IMR-90 (cell line): ENCODE measurements around the gene FAM200C. TPM values are rescaled to one million over a fixed set of nuclear protein-coding genes. Genes with fewer than 3 reads are reported as not detected.

Experiments used
- ATAC-seq: fragments of 200-7000 bp; cut with Tn5 transposase; 2 replicates; pipeline ENCODE4 v1.9.1; 2020; ENCODE audit warnings: low read depth, mild to moderate bottlenecking, moderate library complexity
- BruUV-seq: library from RNA; stranded (reverse); fragments of 400-500 nt; replicated peaks from 2 replicates; lab custom pipeline; 2021; lab: Mats Ljungman, UMichigan
- CTCF ChIA-PET: fragments of 300-600 bp; formaldehyde crosslinking; extraction: SDS; loops from one replicate; lab custom pipeline; 2021; ENCODE audit warnings: antibody characterized with exemption; lab: Yijun Ruan, JAX
- POLR2A ChIA-PET: fragments of 300-600 bp; sonication (Branson Sonifier 250); formaldehyde crosslinking; loops from one replicate; lab custom pipeline; 2022; ENCODE audit warnings: antibody characterized with exemption; ENCODE audit not compliant: unreplicated experiment; lab: Charles Lee
- DNase-seq: peaks from one replicate; pipeline ENCODE4 v3.0.0; 2013
- H2AFZ ChIP-seq: replicated peaks from 2 replicates; pipeline ENCODE3; 2013; ENCODE audit warnings: low read length, mild to moderate bottlenecking; ENCODE audit not compliant: poor library complexity
- H2AK5ac ChIP-seq: 2 replicates; pipeline ENCODE4 v1.6.1; 2013; ENCODE audit warnings: low read depth, low read length, inconsistent platforms
- H2AK9ac ChIP-seq: replicated peaks from 2 replicates; pipeline ENCODE3; 2013; ENCODE audit warnings: mild to moderate bottlenecking, low read depth, low read length, moderate library complexity; ENCODE audit not compliant: poor library complexity
- H2BK120ac ChIP-seq: 2 replicates; pipeline ENCODE4 v1.6.1; 2013; ENCODE audit warnings: low read depth, low read length, inconsistent platforms
- H2BK15ac ChIP-seq: 3 replicates; pipeline ENCODE4 v1.6.1; 2013; ENCODE audit warnings: low read depth, low read length, inconsistent platforms
- H2BK20ac ChIP-seq: 2 replicates; pipeline ENCODE4 v1.6.1; 2013; ENCODE audit warnings: low read depth, mild to moderate bottlenecking, inconsistent platforms, low read length, moderate library complexity
- H2BK5ac ChIP-seq: 2 replicates; pipeline ENCODE4 v1.6.1; 2013; ENCODE audit warnings: mild to moderate bottlenecking, low read depth, low read length, inconsistent platforms; ENCODE audit not compliant: poor library complexity, severe bottlenecking
- H3K14ac ChIP-seq: replicated peaks from 2 replicates; pipeline ENCODE4 v1.6.1; 2013; ENCODE audit warnings: low read depth, low read length, inconsistent platforms
- H3K18ac ChIP-seq: 2 replicates; pipeline ENCODE4 v1.6.1; 2013; ENCODE audit warnings: low read depth, low read length, control low read depth
- H3K23ac ChIP-seq: 2 replicates; pipeline ENCODE4 v1.6.1; 2013; ENCODE audit warnings: low read depth, low read length, inconsistent platforms
- H3K27ac ChIP-seq: 2 replicates; pipeline ENCODE4 v1.5.1; 2013; ENCODE audit warnings: mild to moderate bottlenecking, control low read depth, low read length; ENCODE audit not compliant: insufficient read depth
- H3K27me3 ChIP-seq: 2 replicates; pipeline ENCODE4 v1.6.1; 2013; ENCODE audit warnings: low read length; ENCODE audit not compliant: control insufficient read depth, insufficient read depth
- H3K36me3 ChIP-seq: 2 replicates; pipeline ENCODE4 v1.6.1; 2013; ENCODE audit warnings: low read length, mixed read lengths; ENCODE audit not compliant: control insufficient read depth, insufficient read depth
- H3K4ac ChIP-seq: 2 replicates; pipeline ENCODE4 v1.6.1; 2013; ENCODE audit warnings: low read depth, low read length, inconsistent platforms
- H3K4me1 ChIP-seq: 2 replicates; pipeline ENCODE4 v1.6.1; 2013; ENCODE audit warnings: low read length, mixed read lengths; ENCODE audit not compliant: control insufficient read depth, insufficient read depth
- H3K4me2 ChIP-seq: 2 replicates; pipeline ENCODE4 v1.6.1; 2013; ENCODE audit warnings: low read depth, mild to moderate bottlenecking, control low read depth, low read length, moderate library complexity
- H3K4me3 ChIP-seq: 2 replicates; pipeline ENCODE4 v1.5.1; 2013; ENCODE audit warnings: low read depth, mild to moderate bottlenecking, control low read depth, low read length, moderate library complexity; ENCODE audit not compliant: insufficient read depth
- H3K56ac ChIP-seq: 2 replicates; pipeline ENCODE4 v1.6.1; 2013; ENCODE audit warnings: low read length, inconsistent platforms; ENCODE audit not compliant: insufficient read depth; ENCODE audit errors: extremely low read depth
- H3K79me1 ChIP-seq, 2 experiments: 2 replicates each; pipeline ENCODE4 v1.6.1; 2013; ENCODE audit warnings: low read length in 2 of 2, inconsistent platforms in 1 of 2, low read depth in 1 of 2
- H3K9ac ChIP-seq: 2 replicates; pipeline ENCODE4 v1.6.1; 2013; ENCODE audit warnings: low read depth, low read length, control low read depth
- H3K9me1 ChIP-seq: 2 replicates; pipeline ENCODE4 v1.6.1; 2013; ENCODE audit warnings: low read length, inconsistent platforms; ENCODE audit not compliant: insufficient read depth
- H3K9me3 ChIP-seq: 2 replicates; pipeline ENCODE4 v1.6.1; 2013; ENCODE audit warnings: low read length; ENCODE audit not compliant: control insufficient read depth, insufficient read depth
- H4K20me1 ChIP-seq: 2 replicates; pipeline ENCODE4 v1.6.1; 2013; ENCODE audit warnings: low read length, inconsistent platforms; ENCODE audit not compliant: insufficient read depth
- H4K5ac ChIP-seq: 2 replicates; pipeline ENCODE4 v1.6.1; 2013; ENCODE audit warnings: mild to moderate bottlenecking, low read depth, low read length, control low read depth
- H4K8ac ChIP-seq, 2 experiments: 2 replicates each; pipeline ENCODE4 v1.6.1; 2013; ENCODE audit warnings: low read depth in 2 of 2, low read length in 2 of 2, control low read depth in 1 of 2, inconsistent platforms in 1 of 2
- H4K91ac ChIP-seq: 2 replicates; pipeline ENCODE4 v1.6.1; 2013; ENCODE audit warnings: low read depth, low read length, inconsistent platforms; ENCODE audit not compliant: insufficient read depth
- BHLHE40 ChIP-seq: fragments of 150-350 bp; IDR thresholded peaks from 2 replicates; pipeline ENCODE4 v1.6.1; 2016; ENCODE audit warnings: mild to moderate bottlenecking, low read depth, low read length
- CEBPB ChIP-seq: IDR thresholded peaks from 2 replicates; pipeline ENCODE4 v1.6.1; 2012; ENCODE audit warnings: low read depth, low read length, improper control_type of control experiment
- CHD1 ChIP-seq: IDR thresholded peaks from 2 replicates; pipeline ENCODE4 v1.6.1; 2012; ENCODE audit warnings: low read depth, low read length, improper control_type of control experiment
- ELK1 ChIP-seq: fragments of 150-350 bp; IDR thresholded peaks from 2 replicates; pipeline ENCODE4 v1.6.1; 2016; ENCODE audit warnings: low read depth, mild to moderate bottlenecking, low read length, moderate library complexity, borderline replicate concordance
- NFE2L2 ChIP-seq: fragments of 150-350 bp; IDR thresholded peaks from 2 replicates; pipeline ENCODE4 v1.6.1; 2016; ENCODE audit warnings: low read depth, mild to moderate bottlenecking, low read length
- POLR2A ChIP-seq: IDR thresholded peaks from 2 replicates; pipeline ENCODE4 v1.6.1; 2012; ENCODE audit warnings: mild to moderate bottlenecking, low read depth, low read length
- RAD21 ChIP-seq: IDR thresholded peaks from 2 replicates; pipeline ENCODE4 v1.6.1; 2012; ENCODE audit warnings: low read length, improper control_type of control experiment
- WGBS, 2 experiments: methylation state at CpG; one replicate each; pipeline versions ENCODE4 v1.1.5 to v1.1.7; 2013; ENCODE audit warnings: missing lambda C conversion rate in 2 of 2; ENCODE audit not compliant: insufficient read length in 1 of 2; ENCODE audit errors: extremely low coverage in 2 of 2; 5-methylcytosine and 5-hydroxymethylcytosine counted together
- dilution Hi-C: fragments of 300-500 bp; cut with HindIII; formaldehyde crosslinking; loops from one replicate; pipeline ENCODE4 v1.14.3; 2018; ENCODE audit warnings: low sequenced_read_pairs; ENCODE audit not compliant: unreplicated experiment
- in situ Hi-C: fragments of 300-500 bp; cut with MboI; formaldehyde crosslinking; loops from 3 replicates; pipeline ENCODE4 v1.14.3; 2019; ENCODE audit warnings: low sequenced_read_pairs, inconsistent platforms, mixed read lengths
- intact Hi-C: fragments of 100-400 bp; cut with micrococcal nuclease; formaldehyde crosslinking; loops from 2 replicates; pipeline ENCODE4 v1.10.0; 2022
- polyA plus RNA-seq, 3 experiments: library from polyadenylated mRNA; depleted of rRNA; stranded (reverse); fragments of >200 nt; gene quantifications; 2 replicates each; pipeline ENCODE4 v1.2.3, GENCODE V29; 2012; ENCODE audit warnings: low replicate concordance in 1 of 3
- total RNA-seq: library from RNA; depleted of rRNA; stranded (reverse); fragments of >200 nt; gene quantifications from 2 replicates; pipeline ENCODE4 v1.2.3, GENCODE V29; 2012

The FAM200C gene
- total and polyA plus RNA-seq, 2 of the 4 experiments (the other 2 are of a cell fraction), result 1.7 to 6.3 TPM

DNA sequence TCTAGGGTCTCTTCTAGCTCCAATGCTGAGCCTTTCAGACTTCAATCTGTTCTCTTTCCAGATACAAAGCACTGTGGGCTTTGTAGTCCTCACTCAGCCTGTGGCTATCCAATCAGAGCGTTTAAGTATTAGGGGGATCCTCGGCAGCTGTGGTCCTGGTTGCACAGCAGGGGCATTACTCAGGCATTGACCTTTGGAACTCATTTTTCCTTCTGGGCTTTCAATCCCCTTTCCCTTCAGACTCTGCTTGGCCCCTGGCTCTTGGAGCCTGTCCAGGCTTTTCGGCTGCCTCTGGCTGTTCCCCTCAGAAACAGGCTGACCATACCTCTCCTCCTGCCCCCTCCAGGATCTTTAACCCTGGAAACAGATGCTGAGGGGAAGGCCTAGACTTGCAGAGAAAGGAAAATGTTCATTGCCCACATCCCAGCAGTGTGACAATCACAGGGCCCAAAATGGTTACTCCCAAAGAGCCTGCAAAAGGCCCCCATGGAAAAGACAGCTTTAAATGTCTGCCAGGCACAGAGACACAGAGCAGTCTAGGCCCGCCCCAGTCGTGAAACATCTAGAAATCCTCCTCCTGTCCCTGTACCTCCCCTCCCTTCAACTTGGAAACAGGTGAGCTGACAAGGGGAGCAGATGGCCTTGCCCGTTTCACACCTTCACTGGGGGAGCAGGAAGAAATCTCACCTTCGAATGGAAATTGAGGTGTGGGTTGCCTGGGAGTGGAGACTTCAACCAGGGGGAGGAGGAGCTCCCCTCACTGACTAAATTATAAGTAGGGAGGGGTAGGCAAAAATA, 43.1 kb downstream of the FAM200C start:
- H3K27ac ChIP-seq, result no peak overlapping the region
- H3K4me1 ChIP-seq, result no peaks in the 10 kb centered on the region; the same call in 1 of the 2 replicates
- TF ChIP-seq ELK1 (no peak), BHLHE40 (no peak), POLR2A (no peak), CEBPB (no peak), RAD21 (no peak), CHD1 (no peak), NFE2L2 (no peak)
- H3K4me2 ChIP-seq, result no peak overlapping the region
- no peaks in the 10 kb centered on the region for H4K20me1 ChIP-seq
- ATAC-seq, result no peak
- in situ Hi-C loops (no loop called here), intact Hi-C loops (no loop called here), dilution Hi-C loops (loop anchor here (25.0 kb wide), 1 partner anchor 344 kb away; the partner anchor contains the start of gene TTC1)
- no peak overlapping the region for H3K18ac ChIP-seq
- no TSS peak for BruUV-seq
- no peak overlapping the region for H2AK5ac ChIP-seq
- H4K5ac ChIP-seq, result no peak overlapping the region
- no peak overlapping the region for H3K56ac ChIP-seq
- no peak overlapping the region; the same call in 1 of the 2 replicates for H3K23ac ChIP-seq
- H3K14ac ChIP-seq, result no peak overlapping the region
- H2AFZ ChIP-seq, result no peak overlapping the region
- no peak overlapping the region for H3K9ac ChIP-seq
- no peaks in the 10 kb centered on the region; the same call in 1 of the 2 replicates for H3K9me1 ChIP-seq
- H2AK9ac ChIP-seq, result no peak overlapping the region
- no peak for DNase-seq
- H2BK5ac ChIP-seq, result no peak overlapping the region
- WGBS, 2 experiments, result no CpG with 5 or more reads among the region's 7 CpGs
- no peak overlapping the region for H2BK15ac ChIP-seq
- no peak overlapping the region for H3K4ac ChIP-seq
- H4K91ac ChIP-seq, result no peak overlapping the region
- ChIA-PET POLR2A (no interaction called here), CTCF (interaction anchor here (1.6 kb wide), 1 partner anchor 9 kb away, joined by 6 read pairs; no protein-coding TSS in a partner anchor)
- no peaks in the 10 kb centered on the region for H3K9me3 ChIP-seq
- H3K4me3 ChIP-seq, result no peak overlapping the region
- no peaks in the 10 kb centered on the region for H3K27me3 ChIP-seq
- no peak overlapping the region for H4K8ac ChIP-seq
- H2BK20ac ChIP-seq, result no peak overlapping the region
- H3K79me1 ChIP-seq, result no peaks in the 10 kb centered on the region
- no peak overlapping the region for H2BK120ac ChIP-seq
- no peaks in the 10 kb centered on the region for H3K36me3 ChIP-seq
